HEK293 (cell line): ENCODE measurements around the gene TRIM50.
"Not testable (repeated sequence)": the region's sequence is repeated elsewhere in the genome, so short reads cannot be mapped to it uniquely, and the experiment has no call there.

Experiments used
- CTCF ChIA-PET: fragments of 350-600 bp; formaldehyde crosslinking; extraction: SDS; loops from one replicate; lab custom pipeline; 2021; ENCODE audit warnings: antibody characterized with exemption; lab: Yijun Ruan, JAX
- POLR2A ChIA-PET: fragments of 300-600 bp; formaldehyde crosslinking; extraction: SDS; loops from one replicate; lab custom pipeline; 2020; ENCODE audit warnings: antibody characterized with exemption, inconsistent platforms; lab: Yijun Ruan, JAX
- H3K27ac ChIP-seq: fragments of 200-500 bp; sonication (Bioruptor generic); 2 replicates; pipeline ENCODE4 v1.5.1; 2014; ENCODE audit warnings: low read depth, low read length, control low read depth, inconsistent platforms; ENCODE audit errors: extremely low read depth
- H3K36me3 ChIP-seq, 2 experiments: fragments of 200-500 bp in 1 of 2; sonication (Bioruptor generic) in 1 of 2; 1 replicate in 1 of 2; 2 replicates in 1 of 2; pipeline ENCODE4 v1.5.1; 2014 to 2017; ENCODE audit warnings: inconsistent platforms in 2 of 2, low read length in 2 of 2; ENCODE audit not compliant: control insufficient read depth in 2 of 2, insufficient read depth in 1 of 2
- H3K4me1 ChIP-seq: fragments of 200-500 bp; sonication (Bioruptor generic); 2 replicates; pipeline ENCODE4 v1.5.1; 2014; ENCODE audit warnings: mild to moderate bottlenecking, low read length, inconsistent platforms; ENCODE audit not compliant: control insufficient read depth, insufficient read depth
- H3K4me3 ChIP-seq: 2 replicates; pipeline ENCODE4 v1.5.1; 2011; ENCODE audit warnings: low read depth, mild to moderate bottlenecking, control low read depth, low read length, moderate library complexity
- H3K9me3 ChIP-seq: fragments of 200-500 bp; sonication (Bioruptor generic); 2 replicates; pipeline ENCODE4 v1.5.1; 2014; ENCODE audit warnings: low read depth, low read length, inconsistent platforms; ENCODE audit not compliant: control insufficient read depth, insufficient read depth
- CTCF ChIP-seq: fragments of 450-650 bp; formaldehyde crosslinking; IDR thresholded peaks from 2 replicates; pipeline ENCODE4 v1.5.1; 2016; ENCODE audit warnings: missing biosample characterization, missing genetic modification characterization
- GLIS1 ChIP-seq: fragments of 450-650 bp; formaldehyde crosslinking; IDR thresholded peaks from 2 replicates; pipeline ENCODE4 v1.5.1; 2016; ENCODE audit warnings: missing biosample characterization, missing genetic modification characterization
- KLF1 ChIP-seq: fragments of 450-650 bp; formaldehyde crosslinking; IDR thresholded peaks from 2 replicates; pipeline ENCODE4 v1.5.1; 2016; ENCODE audit warnings: missing biosample characterization, missing genetic modification characterization
- OSR2 ChIP-seq: fragments of 450-650 bp; formaldehyde crosslinking; IDR thresholded peaks from 2 replicates; pipeline ENCODE4 v1.5.1; 2016; ENCODE audit warnings: missing biosample characterization, missing genetic modification characterization
- PRDM10 ChIP-seq: fragments of 450-650 bp; formaldehyde crosslinking; IDR thresholded peaks from 2 replicates; pipeline ENCODE4 v1.5.1; 2016; ENCODE audit warnings: missing biosample characterization, missing genetic modification characterization
- ZBTB17 ChIP-seq: fragments of 450-650 bp; formaldehyde crosslinking; IDR thresholded peaks from 2 replicates; pipeline ENCODE4 v1.5.1; 2016; ENCODE audit warnings: missing biosample characterization, missing genetic modification characterization
- ZBTB8A ChIP-seq: fragments of 450-650 bp; formaldehyde crosslinking; IDR thresholded peaks from 2 replicates; pipeline ENCODE4 v1.5.1; 2016; ENCODE audit warnings: missing biosample characterization, missing genetic modification characterization
- ZFP3 ChIP-seq: fragments of 450-650 bp; formaldehyde crosslinking; IDR thresholded peaks from 2 replicates; pipeline ENCODE4 v1.5.1; 2016; ENCODE audit warnings: low read depth, missing biosample characterization, missing genetic modification characterization
- ZNF121 ChIP-seq: fragments of 450-650 bp; formaldehyde crosslinking; IDR thresholded peaks from 2 replicates; pipeline ENCODE4 v1.5.1; 2016; ENCODE audit warnings: missing biosample characterization, missing genetic modification characterization
- ZNF341 ChIP-seq: fragments of 450-650 bp; formaldehyde crosslinking; IDR thresholded peaks from 2 replicates; pipeline ENCODE4; 2016; ENCODE audit warnings: low read depth, missing biosample characterization, missing genetic modification characterization
- ZNF366 ChIP-seq: fragments of 450-650 bp; formaldehyde crosslinking; conservative IDR thresholded peaks from 2 replicates; pipeline ENCODE4 v1.5.1; 2016; ENCODE audit warnings: missing biosample characterization, missing genetic modification characterization
- ZNF48 ChIP-seq: fragments of 450-650 bp; formaldehyde crosslinking; IDR thresholded peaks from 2 replicates; pipeline ENCODE4 v1.5.1; 2016; ENCODE audit warnings: missing biosample characterization, missing genetic modification characterization
- ZNF560 ChIP-seq: fragments of 450-650 bp; formaldehyde crosslinking; IDR thresholded peaks from 2 replicates; pipeline ENCODE4 v1.5.1; 2017; ENCODE audit warnings: missing biosample characterization, missing genetic modification characterization, borderline replicate concordance
- ZNF654 ChIP-seq: fragments of 450-650 bp; formaldehyde crosslinking; IDR thresholded peaks from 2 replicates; pipeline ENCODE4 v1.5.1; 2016; ENCODE audit warnings: low read depth, missing biosample characterization, missing genetic modification characterization
- ZNF830 ChIP-seq: fragments of 450-650 bp; IDR thresholded peaks from 2 replicates; pipeline ENCODE4 v1.5.0; 2018; ENCODE audit warnings: missing biosample characterization, missing genetic modification characterization, low read depth, mild to moderate bottlenecking, moderate library complexity

TRIM50 gene

DNA sequence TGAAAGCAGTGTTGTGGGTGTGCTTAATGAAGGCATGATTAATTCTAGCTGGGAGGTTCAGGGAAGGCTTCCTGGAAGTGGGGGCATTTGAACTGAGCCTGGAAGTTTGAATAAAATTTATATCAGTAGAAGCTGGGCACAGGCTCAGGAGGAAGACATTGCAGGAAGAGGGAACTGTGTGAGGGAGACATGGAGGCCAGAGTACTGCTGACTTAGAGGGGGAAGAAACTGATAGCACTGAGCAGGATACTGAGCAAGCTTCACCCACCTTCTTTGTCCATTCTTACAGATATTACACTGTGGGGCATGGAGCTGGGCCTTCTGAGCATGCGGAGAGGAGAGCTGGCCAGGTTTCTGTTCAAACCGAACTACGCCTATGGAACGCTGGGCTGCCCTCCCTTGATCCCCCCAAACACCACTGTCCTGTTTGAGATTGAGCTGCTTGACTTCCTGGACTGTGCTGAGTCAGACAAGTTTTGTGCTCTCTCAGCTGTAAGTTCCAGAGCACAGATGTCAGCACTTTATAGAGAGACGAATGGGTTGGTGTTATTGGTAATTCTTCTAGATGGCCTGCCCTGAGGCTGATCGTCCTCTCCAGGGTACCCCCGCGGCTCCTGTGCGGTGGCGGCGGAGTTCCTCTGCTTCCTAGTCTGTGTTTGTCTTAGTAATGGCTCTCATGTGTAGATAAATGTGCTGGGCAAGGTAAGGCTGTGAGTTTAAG lies 2.1 kb upstream of the TRIM50 start:
- ChIA-PET POLR2A (interaction anchor here (0.5 kb wide), 1 partner anchor 23 kb away, joined by 5 read pairs; no protein-coding TSS in a partner anchor), CTCF (interaction anchor here (1.2 to 1.4 kb wide), 2 partner anchors 12 to 122 kb away, joined by 4 read pairs; no protein-coding TSS in a partner anchor)
- Histone ChIP-seq H3K27ac (no peak overlapping the region), H3K4me3 (no peak overlapping the region), H3K36me3 (no peaks in the 10 kb centered on the region), H3K9me3 (no peaks in the 10 kb centered on the region), H3K4me1 (no peaks in the 10 kb centered on the region)
- peak; percentile 37; the same call in 1 of the 2 replicates for TF ChIP-seq GLIS1 (tag by site-specific recombination)
- TF ChIP-seq ZNF830 (tag by site-specific recombination), result no peak
- no peak for TF ChIP-seq ZFP3 (tag by site-specific recombination)
- no peak for TF ChIP-seq ZBTB8A
- peak; percentile 24; the same call in 1 of the 2 replicates for TF ChIP-seq OSR2 (tag by site-specific recombination)
- no peak for TF ChIP-seq ZNF341
- TF ChIP-seq ZNF560 (tag by site-specific recombination), result no peak
- peak; percentile 88; the same call in 1 of the 2 replicates for TF ChIP-seq ZBTB17 (tag by site-specific recombination)

GRCh38 chr7:73328696-73329095 lies 814 bp upstream of the TRIM50 start:
- ChIA-PET POLR2A (no interaction called here), CTCF (no interaction called here)
- Histone ChIP-seq H3K27ac (no peak overlapping the region), H3K9me3 (no peaks in the 10 kb centered on the region), H3K4me1 (no peaks in the 10 kb centered on the region), H3K36me3 (no peaks in the 10 kb centered on the region), H3K4me3 (no peak overlapping the region)
- TF ChIP-seq ZNF121 (tag by site-specific recombination), result peak; percentile 31; the same call in 1 of the 2 replicates
- TF ChIP-seq ZNF48, result no peak

DNA sequence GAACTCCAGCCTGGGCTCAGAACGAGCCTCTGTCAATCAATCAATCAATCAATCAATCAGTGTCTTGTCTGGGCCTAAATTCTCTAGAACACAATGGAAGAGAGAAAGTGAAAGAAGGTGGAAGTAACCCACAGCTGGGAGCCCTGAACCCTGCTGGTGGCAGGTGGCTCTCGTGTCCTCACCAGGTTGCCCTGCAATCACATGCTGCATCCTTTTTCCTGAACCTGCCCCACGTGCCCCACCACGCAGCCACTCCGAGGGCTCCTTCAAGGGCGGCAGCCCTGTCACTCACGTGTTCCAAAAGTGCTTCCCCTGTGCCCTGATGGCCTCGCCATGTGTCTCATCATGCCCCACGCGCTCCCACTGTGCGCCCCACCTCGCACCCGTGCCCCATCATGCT lies 433 bp downstream of the TRIM50 start:
- H3K27ac ChIP-seq, H3K4me1 ChIP-seq, H3K9me3 ChIP-seq, H3K4me3 ChIP-seq, H3K36me3 ChIP-seq, POLR2A ChIA-PET: not testable (repeated sequence)
- CTCF ChIA-PET, result interaction anchor here (1.0 to 1.2 kb wide), 2 partner anchors 18 to 125 kb away, joined by 3 to 4 read pairs; no protein-coding TSS in a partner anchor

DNA sequence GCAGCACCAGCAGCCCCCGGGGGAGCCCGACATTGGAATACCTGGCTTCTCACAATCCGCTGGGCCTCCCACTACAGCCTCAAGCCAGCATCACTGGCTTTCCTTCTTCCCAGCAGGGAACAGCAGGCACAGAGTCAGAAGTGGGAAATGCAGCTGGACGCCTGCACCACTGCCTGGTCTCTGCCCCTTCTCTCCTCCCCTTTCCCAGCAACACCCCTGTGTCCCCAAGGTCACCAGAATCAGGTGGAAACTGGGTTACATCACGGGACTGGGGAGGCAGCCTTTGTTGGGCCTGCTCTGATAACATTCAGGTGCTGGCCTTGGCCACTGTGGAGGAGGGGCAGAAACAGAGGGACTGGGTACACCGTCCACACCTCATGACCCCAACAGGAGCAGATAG lies 2.5 kb downstream of the TRIM50 start:
- H3K36me3 ChIP-seq, H3K4me3 ChIP-seq, H3K4me1 ChIP-seq, H3K27ac ChIP-seq, H3K9me3 ChIP-seq, POLR2A ChIA-PET: not testable (repeated sequence)
- CTCF ChIA-PET, result interaction anchor here (0.6 to 1.8 kb wide), 3 partner anchors 120 to 222 kb away, joined by 3 to 19 read pairs (median 7); no protein-coding TSS in a partner anchor

DNA sequence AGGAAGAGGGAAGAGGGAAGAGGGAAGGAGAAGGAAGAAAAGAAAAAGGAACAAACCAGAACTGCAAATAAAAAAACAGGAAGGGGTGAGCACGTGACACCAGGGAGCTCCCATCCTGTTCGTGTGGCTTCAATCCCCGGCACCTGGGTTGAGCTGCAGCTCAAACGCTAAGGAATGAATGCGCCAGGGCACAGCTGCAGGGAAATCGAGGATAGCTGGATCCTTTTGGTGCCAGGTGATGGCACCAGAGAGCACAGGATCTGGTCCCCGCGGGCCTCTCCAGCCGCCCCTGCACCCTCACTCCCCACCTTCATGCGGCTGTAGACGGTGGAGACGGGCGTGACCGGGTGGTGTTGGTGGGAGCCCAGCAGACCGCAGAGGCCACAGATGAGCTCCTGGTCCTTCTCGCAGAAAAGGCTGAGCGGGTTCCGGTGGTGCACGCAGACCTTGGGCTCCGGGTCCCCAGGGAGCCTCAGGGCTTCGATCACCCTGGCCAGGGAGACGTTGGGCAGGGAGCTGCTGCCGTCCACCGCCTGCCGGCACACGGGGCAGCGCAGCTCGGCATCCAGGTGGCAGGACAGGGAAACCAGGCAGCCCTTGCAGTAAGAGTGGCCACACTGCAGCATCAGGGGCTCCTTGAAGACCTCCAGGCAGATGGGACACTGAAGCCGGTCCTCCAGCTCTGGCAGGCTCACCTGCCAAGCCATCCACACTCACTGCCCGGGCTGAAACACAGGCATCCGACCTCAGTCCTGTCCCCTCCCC lies 3.6 kb downstream of the TRIM50 start:
- H3K9me3 ChIP-seq, H3K4me3 ChIP-seq, POLR2A ChIA-PET, H3K27ac ChIP-seq, H3K4me1 ChIP-seq, H3K36me3 ChIP-seq: not testable (repeated sequence)
- peak; percentile 46; the same call in 1 of the 2 replicates for TF ChIP-seq ZNF366 (tag by site-specific recombination)
- TF ChIP-seq ZNF654 (tag by site-specific recombination), result peak; percentile 37
- TF ChIP-seq KLF1 (tag by site-specific recombination), result 0 out of 2 replicates have a peak, but pooled peaks have one; percentile 34
- peak; percentile 45; the same call in 1 of the 2 replicates for TF ChIP-seq CTCF (tag by site-specific recombination)
- TF ChIP-seq PRDM10 (tag by site-specific recombination), result 0 out of 2 replicates have a peak, but pooled peaks have one; percentile 17
- CTCF ChIA-PET, result interaction anchor here (0.5 to 1.8 kb wide), 13 partner anchors 9 to 269 kb away, joined by 3 to 19 read pairs (median 4); no protein-coding TSS in a partner anchor
